ENCODE results near the gene SLC6A8.
"Not testable (repeated sequence)": the region's sequence is repeated elsewhere in the genome, so short reads cannot be mapped to it uniquely, and the experiment has no call there.

The SLC6A8 gene

GRCh38 chrX:153708415-153708814 is 20.7 kb downstream of the SLC6A8 start:
- DNase-seq (ENCODE audit: low spot score) = peak; percentile 60

GRCh38 chrX:153709726-153710674 is 22.3 kb downstream of the SLC6A8 start:
- no peak for DNase-seq (ENCODE audit: low spot score)

- DNase-seq (ENCODE audit: low spot score) = no peak
Measured at GRCh38 chrX:153714256-153714655, 26.5 kb downstream of the SLC6A8 start.

- no peak for DNase-seq (ENCODE audit: low spot score)
Measured at GRCh38 chrX:153717445-153717844, 29.7 kb downstream of the SLC6A8 start.

- DNase-seq (ENCODE audit: low spot score) = no peak
Measured at GRCh38 chrX:153719238-153719637, 31.5 kb downstream of the SLC6A8 start.

GRCh38 chrX:153719701-153720100 is 32.0 kb downstream of the SLC6A8 start:
- no peak for DNase-seq (ENCODE audit: low spot score)

GRCh38 chrX:153722704-153723350 is 35.1 kb downstream of the SLC6A8 start:
- DNase-seq (ENCODE audit: low spot score) = no peak

GRCh38 chrX:153723351-153724251 is 35.9 kb downstream of the SLC6A8 start:
- DNase-seq (ENCODE audit: low spot score) = no peak

- DNase-seq (ENCODE audit: low spot score) = peak; percentile 83
Measured at GRCh38 chrX:153724252-153725038, 36.7 kb downstream of the SLC6A8 start, which contains the start of the genes ABCD1 and BCAP31. Gene ABCD1, plus strand, starts transcription at chrX:153724856. Its CDS starts 411 bp downstream, at chrX:153725267. Gene BCAP31, minus strand, starts transcription at chrX:153724387. Its CDS starts 1,143 bp downstream, at chrX:153723244.

GRCh38 chrX:153725039-153725831 is 37.5 kb downstream of the SLC6A8 start:
- DNase-seq (ENCODE audit: low spot score) = no peak

GRCh38 chrX:153725832-153726285 is 38.1 kb downstream of the SLC6A8 start:
- DNase-seq (ENCODE audit: low spot score) = no peak

- peak; percentile 37 for DNase-seq (ENCODE audit: low spot score)
Measured at GRCh38 chrX:153726286-153727122, 38.8 kb downstream of the SLC6A8 start.

GRCh38 chrX:153727123-153727931 is 39.6 kb downstream of the SLC6A8 start:
- DNase-seq (ENCODE audit: low spot score) = peak; percentile 83

- no peak for DNase-seq (ENCODE audit: low spot score)
Measured at GRCh38 chrX:153728095-153728494, 40.4 kb downstream of the SLC6A8 start.

- no peak for DNase-seq (ENCODE audit: low spot score)
Measured at GRCh38 chrX:153728951-153729631, 41.4 kb downstream of the SLC6A8 start.

GRCh38 chrX:153730115-153730514 is 42.4 kb downstream of the SLC6A8 start:
- DNase-seq (ENCODE audit: low spot score) = not testable (repeated sequence)

- no peak for DNase-seq (ENCODE audit: low spot score)
Measured at GRCh38 chrX:153731117-153731844, 43.6 kb downstream of the SLC6A8 start.
